GM18498 (cell line): ENCODE results near the gene COQ10A.
A peak's percentile ranks its signal among the peaks of the same experiment; 100 is the strongest.
"Not testable (repeated sequence)": the region's sequence is repeated elsewhere in the genome, so short reads cannot be mapped to it uniquely, and the experiment has no call there.

Source experiments
- ATAC-seq: cut with Tn5 transposase; IDR thresholded peaks from one replicate; pipeline ENCODE4 v1.9.1; 2021; ENCODE audit warnings: mild to moderate bottlenecking, moderate library complexity; ENCODE audit not compliant: unreplicated experiment

The COQ10A gene

GRCh38 chr12:56242986-56243385 is 23.8 kb upstream of the COQ10A start:
- ATAC-seq: no peak

- no peak for ATAC-seq
Measured at GRCh38 chr12:56243731-56244181, 23.0 kb upstream of the COQ10A start.

DNA sequence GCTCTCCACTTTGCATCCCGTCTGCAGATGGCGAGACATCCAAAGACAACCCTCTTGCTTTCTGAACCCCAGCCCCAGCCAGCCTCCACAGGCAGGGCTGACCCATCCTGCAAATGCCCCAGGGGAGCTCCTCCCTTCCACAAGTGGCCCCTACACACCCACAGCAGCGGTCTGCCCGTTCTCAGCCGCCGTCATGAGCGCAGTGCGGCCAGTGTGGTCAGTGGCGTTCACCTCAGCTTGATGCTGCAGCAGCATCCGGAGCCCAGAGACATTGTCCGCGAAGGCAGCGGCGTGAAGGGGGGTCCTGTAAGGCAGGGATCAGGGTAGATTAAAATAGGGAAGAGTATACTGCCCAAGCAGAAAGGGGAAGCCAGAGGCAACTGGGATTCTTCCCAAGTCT is 22.2 kb upstream of the COQ10A start:
- no peak for ATAC-seq

GRCh38 chr12:56247923-56248322 is 18.8 kb upstream of the COQ10A start:
- no peak for ATAC-seq

DNA sequence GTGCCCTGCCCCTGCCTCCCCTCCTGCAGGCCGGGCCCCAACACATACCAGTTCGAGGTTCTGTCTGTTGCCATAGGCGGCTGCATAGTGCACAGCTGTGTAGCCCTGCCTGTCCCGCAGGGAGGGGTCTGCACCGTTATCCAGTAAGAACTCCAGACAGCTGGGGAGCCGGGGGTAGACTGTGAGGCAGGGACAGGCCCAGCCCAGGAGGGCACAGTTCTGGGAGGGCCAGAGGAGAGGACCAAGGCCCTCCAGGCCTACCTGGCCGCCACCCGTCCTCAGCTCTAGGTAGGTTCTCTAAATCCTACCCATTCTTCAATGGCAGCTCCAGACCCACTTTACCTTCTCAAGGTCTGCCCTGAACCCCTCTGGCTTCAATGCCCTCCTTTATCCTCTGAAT is 18.0 kb upstream of the COQ10A start:
- ATAC-seq: no peak

- no peak for ATAC-seq
Measured at GRCh38 chr12:56252649-56253048, 14.1 kb upstream of the COQ10A start.

DNA sequence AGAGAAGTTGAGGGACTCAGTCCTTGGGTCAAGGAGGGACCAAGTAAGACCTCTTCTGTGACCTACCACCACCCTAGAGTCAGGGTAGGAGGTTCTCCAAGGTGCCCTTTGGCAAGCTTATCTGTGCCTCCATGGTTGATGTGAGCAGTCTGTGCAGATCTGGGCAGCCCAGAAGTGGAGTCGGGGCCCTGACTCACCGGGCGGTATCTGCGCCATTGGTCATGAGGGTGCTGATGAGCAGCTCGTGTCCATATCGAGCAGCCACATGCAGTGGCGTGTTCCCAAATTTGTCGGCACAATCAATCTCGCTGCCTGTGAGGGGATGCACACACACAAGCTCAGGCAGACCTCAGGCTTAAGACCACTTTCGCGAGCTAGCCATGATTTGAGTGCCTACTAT is 13.7 kb upstream of the COQ10A start:
- no peak for ATAC-seq

GRCh38 chr12:56255671-56256070 is 11.1 kb upstream of the COQ10A start:
- ATAC-seq: no peak

- ATAC-seq: no peak
Measured at GRCh38 chr12:56256326-56256960, 10.3 kb upstream of the COQ10A start.

DNA sequence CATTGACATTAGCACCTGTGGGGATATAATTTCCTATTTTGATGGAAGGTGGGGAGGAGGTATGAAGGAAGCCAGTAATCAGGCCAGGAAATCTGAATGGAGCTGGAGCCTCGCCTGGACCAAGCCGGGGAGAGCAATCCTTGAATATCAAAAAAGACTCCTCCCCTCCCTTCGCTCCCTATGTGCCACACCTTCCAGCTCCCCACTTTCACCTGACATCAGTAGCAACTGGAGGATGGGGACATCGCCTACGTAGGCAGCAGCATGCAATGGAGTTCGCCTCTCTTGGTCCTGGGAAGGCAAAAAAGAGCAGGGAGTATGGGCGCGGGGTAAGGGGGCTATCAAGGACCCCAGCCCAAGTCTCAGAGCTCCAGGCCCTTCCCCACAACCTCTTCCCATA is 9.7 kb upstream of the COQ10A start:
- ATAC-seq: no peak

GRCh38 chr12:56257491-56258067 is 9.2 kb upstream of the COQ10A start:
- ATAC-seq: peak; percentile 28

GRCh38 chr12:56258068-56258819 is 8.5 kb upstream of the COQ10A start, which contains the start of gene ANKRD52:
TSS of gene ANKRD52 (minus strand) at chr12:56258384. CDS start at chr12:56258269, 115 bp downstream.
- ATAC-seq: peak; percentile 92

GRCh38 chr12:56258820-56259183 is 7.9 kb upstream of the COQ10A start:
- no peak for ATAC-seq

DNA sequence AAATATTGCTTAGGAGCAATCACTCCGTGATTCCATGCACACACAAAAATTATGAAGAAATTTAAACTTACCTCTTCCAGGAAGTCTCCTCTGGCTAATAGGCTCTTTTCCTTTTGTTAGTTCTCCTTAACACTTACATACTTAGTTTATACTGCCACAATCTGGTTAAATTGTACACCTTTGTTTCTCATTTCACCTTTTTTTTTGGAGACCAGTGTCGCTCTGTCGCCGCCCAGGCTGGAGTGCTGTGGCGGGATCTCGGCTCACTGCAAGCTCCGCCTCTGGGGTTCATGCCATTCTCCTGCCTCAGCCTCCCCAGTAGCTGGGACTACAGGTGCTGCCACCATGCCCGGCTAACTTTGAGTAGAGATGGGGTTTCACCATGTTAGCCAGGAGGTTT is 6.4 kb upstream of the COQ10A start:
- no peak for ATAC-seq

GRCh38 chr12:56260921-56261320 is 5.8 kb upstream of the COQ10A start:
- ATAC-seq: no peak

- no peak for ATAC-seq
Measured at GRCh38 chr12:56261503-56262232, 5.1 kb upstream of the COQ10A start.

- not testable (repeated sequence) for ATAC-seq
Measured at GRCh38 chr12:56262955-56263354, 3.8 kb upstream of the COQ10A start.

DNA sequence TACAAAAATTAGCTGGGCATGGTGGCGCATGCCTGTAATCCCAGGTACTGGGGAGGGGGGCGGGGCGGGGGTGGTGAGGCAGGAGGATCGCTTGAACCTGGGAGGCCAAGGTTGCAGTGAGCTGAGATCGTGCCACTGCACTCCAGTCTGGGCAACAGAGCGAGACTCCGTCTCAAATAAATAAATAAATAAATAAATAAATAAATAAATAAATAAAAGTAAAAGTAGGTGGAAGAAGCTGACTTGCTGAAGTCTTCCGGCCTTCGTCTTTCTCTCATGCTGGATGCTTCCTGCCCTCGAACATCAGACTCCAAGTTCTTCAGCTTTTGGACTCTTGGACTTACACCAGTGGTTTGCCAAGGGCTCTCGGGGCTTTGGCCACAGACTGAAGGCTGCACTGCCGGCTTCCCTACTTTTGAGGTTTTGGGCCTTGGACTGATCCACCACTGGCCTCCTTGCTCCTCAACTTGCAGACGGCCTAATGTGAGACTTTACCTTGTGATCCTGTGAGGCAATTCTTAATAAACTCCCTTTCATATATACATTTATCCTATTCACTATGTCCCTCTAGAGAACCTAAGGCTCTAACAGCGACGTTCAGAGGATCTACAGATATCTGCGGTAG is 562 bp upstream of the COQ10A start:
- not testable (repeated sequence) for ATAC-seq

DNA sequence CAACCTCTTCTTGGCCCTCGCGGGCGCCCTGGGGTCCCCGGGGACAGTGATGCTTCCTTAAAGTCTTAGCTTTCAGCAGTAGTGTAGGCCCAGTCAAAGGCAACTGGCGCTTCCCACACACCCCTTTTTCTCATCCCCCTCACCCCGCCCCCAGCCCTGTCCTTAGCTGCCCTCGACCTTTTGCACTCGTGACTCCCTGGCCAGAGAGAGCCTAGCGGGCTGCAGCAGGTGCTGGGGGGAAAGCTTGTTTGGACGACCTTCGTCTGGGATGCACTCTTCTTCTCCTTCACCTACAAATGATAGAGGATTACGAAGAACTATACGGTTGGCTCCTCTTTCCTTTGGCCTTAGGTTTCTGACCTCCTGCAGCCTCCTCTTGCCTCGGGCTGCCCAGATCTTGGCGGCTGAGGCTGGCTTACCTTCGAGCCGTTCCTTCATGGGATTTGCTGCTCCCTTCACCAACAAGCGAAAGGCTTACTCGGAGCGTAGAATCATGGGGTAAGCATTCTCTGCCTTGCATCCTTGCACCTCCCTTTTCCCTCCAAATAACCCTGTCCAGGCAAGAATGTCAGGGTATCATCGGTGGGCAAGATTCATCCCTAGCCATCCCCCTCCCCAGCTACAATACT is 815 bp downstream of the COQ10A start:
- ATAC-seq: no peak

- no peak for ATAC-seq
Measured at GRCh38 chr12:56271031-56271430, 4.3 kb downstream of the COQ10A start.

GRCh38 chr12:56272468-56272867 is 5.7 kb downstream of the COQ10A start:
- not testable (repeated sequence) for ATAC-seq
